HepG2 (cell line): ENCODE data around the gene SAP130. TPM values are rescaled to one million over a fixed set of nuclear protein-coding genes. Genes with fewer than 3 reads are reported as not detected.
A peak's percentile ranks its signal among the peaks of the same experiment; 100 is the strongest.

Experiments used
- BCL6 ChIP-seq: IDR thresholded peaks from 2 replicates; pipeline ENCODE4 v1.6.1; 2016; ENCODE audit warnings: missing genetic modification reagents, missing compliant biosample characterization
- BRCA1 ChIP-seq: sonication (generic); formaldehyde crosslinking; IDR thresholded peaks from 2 replicates; pipeline ENCODE4 v1.4.0; 2020; ENCODE audit warnings: missing genetic modification reagents
- CAMTA2 ChIP-seq: sonication (generic); formaldehyde crosslinking; IDR thresholded peaks from 2 replicates; pipeline ENCODE4 v1.4.0; 2020; ENCODE audit warnings: mild to moderate bottlenecking, missing genetic modification reagents, borderline replicate concordance
- HMG20A ChIP-seq: IDR thresholded peaks from 2 replicates; pipeline ENCODE4 v1.6.1; 2016; ENCODE audit warnings: borderline replicate concordance
- HNRNPLL ChIP-seq: fragments of 200-400 bp; formaldehyde crosslinking; IDR thresholded peaks from 2 replicates; pipeline ENCODE4 v1.6.1; 2017; ENCODE audit warnings: mild to moderate bottlenecking, low read depth, low read length; ENCODE audit not compliant: poor library complexity, severe bottlenecking
- NFYC ChIP-seq: IDR thresholded peaks from 2 replicates; pipeline ENCODE4 v1.6.1; 2016; ENCODE audit warnings: missing genetic modification reagents, missing compliant biosample characterization
- PRMT3 ChIP-seq: sonication (generic); formaldehyde crosslinking; IDR thresholded peaks from 2 replicates; pipeline ENCODE4 v1.8.1; 2022; ENCODE audit warnings: low read depth, mild to moderate bottlenecking, moderate library complexity, missing genetic modification reagents, borderline replicate concordance
- SMARCE1 ChIP-seq: fragments of 450-650 bp; IDR thresholded peaks from 2 replicates; pipeline ENCODE4 v1.6.1; 2017; ENCODE audit warnings: borderline replicate concordance
- SMC3 ChIP-seq: IDR thresholded peaks from 2 replicates; pipeline ENCODE4 v1.6.1; 2011; ENCODE audit warnings: low read length, improper control_type of control experiment
- SNRNP70 ChIP-seq: fragments of 200-400 bp; formaldehyde crosslinking; IDR thresholded peaks from 2 replicates; pipeline ENCODE4 v1.6.1; 2017; ENCODE audit warnings: mild to moderate bottlenecking, low read depth, low read length, moderate library complexity
- TAF1 ChIP-seq: sonication (generic); formaldehyde crosslinking; IDR thresholded peaks from 2 replicates; pipeline ENCODE4 v1.4.0; 2020; ENCODE audit warnings: missing genetic modification reagents
- TARDBP ChIP-seq: sonication (generic); formaldehyde crosslinking; IDR thresholded peaks from 2 replicates; pipeline ENCODE4 v1.8.0; 2022; ENCODE audit warnings: mild to moderate bottlenecking, missing genetic modification reagents
- YEATS2 ChIP-seq: sonication (generic); formaldehyde crosslinking; IDR thresholded peaks from 2 replicates; pipeline ENCODE4 v1.4.0; 2020; ENCODE audit warnings: missing genetic modification reagents, borderline replicate concordance
- ZBTB10 ChIP-seq: sonication (generic); formaldehyde crosslinking; IDR thresholded peaks from 2 replicates; pipeline ENCODE4 v1.4.0; 2020; ENCODE audit warnings: missing genetic modification reagents, borderline replicate concordance
- ZKSCAN8 ChIP-seq: IDR thresholded peaks from 2 replicates; pipeline ENCODE4 v1.6.1; 2016; ENCODE audit warnings: borderline replicate concordance, missing genetic modification reagents, missing compliant biosample characterization
- ZMYM3 ChIP-seq: sonication (generic); formaldehyde crosslinking; IDR thresholded peaks from 2 replicates; pipeline ENCODE4 v1.5.1; 2020; ENCODE audit warnings: mild to moderate bottlenecking, missing genetic modification reagents
- ZNF33A ChIP-seq: sonication (generic); formaldehyde crosslinking; IDR thresholded peaks from 2 replicates; pipeline ENCODE4 v1.5.1; 2020; ENCODE audit warnings: missing genetic modification reagents, mild to moderate bottlenecking, moderate library complexity, borderline replicate concordance
- ZNF670 ChIP-seq: sonication (generic); formaldehyde crosslinking; IDR thresholded peaks from 2 replicates; pipeline ENCODE4 v1.8.0; 2022; ENCODE audit warnings: mild to moderate bottlenecking, missing genetic modification reagents, borderline replicate concordance
- ZSCAN30 ChIP-seq: sonication (generic); formaldehyde crosslinking; IDR thresholded peaks from 2 replicates; pipeline ENCODE4 v1.5.0; 2020; ENCODE audit warnings: mild to moderate bottlenecking, missing genetic modification reagents
- ZZZ3 ChIP-seq: sonication (generic); formaldehyde crosslinking; IDR thresholded peaks from 2 replicates; pipeline ENCODE4 v1.4.0; 2020; ENCODE audit warnings: missing genetic modification reagents, mild to moderate bottlenecking, borderline replicate concordance
- polyA plus RNA-seq, 8 experiments: library from polyadenylated mRNA; depleted of rRNA in 3 of 8; stranded (reverse) in 7 of 8; unstranded in 1 of 8; fragments of >200 nt; fragmentation: Illumina TruSeq in 4 of 8; extraction: Trizol in 4 of 8; gene quantifications; 2 replicates each; pipeline versions ENCODE4 v1.2.1 to v1.2.3, GENCODE V29; 2011 to 2016; ENCODE audit warnings: low read depth in 4 of 8, missing spikeins in 1 of 8, mixed read lengths in 1 of 8; ENCODE audit not compliant: insufficient read depth in 1 of 8
- total RNA-seq, 5 experiments: library from RNA; depleted of rRNA; stranded (reverse); fragments of >200 nt; fragmentation: Illumina TruSeq; extraction: Trizol; gene quantifications; 2 replicates each; pipeline ENCODE4 v1.2.3, GENCODE V29; 2016; ENCODE audit warnings: low read depth in 1 of 5
- TF ChIP-seq, protein P1 (sequence below): sonication (generic); formaldehyde crosslinking; IDR thresholded peaks from 2 replicates; pipeline ENCODE4 v1.8.0; 2022; ENCODE audit warnings: missing genetic modification reagents, mild to moderate bottlenecking, moderate library complexity, borderline replicate concordance

SAP130 gene
- total and polyA plus RNA-seq, 2 of the 13 experiments (the other 11 are each of a cell fraction or from before 2014, with no cell fraction given), result 11.1 to 18.6 TPM

DNA sequence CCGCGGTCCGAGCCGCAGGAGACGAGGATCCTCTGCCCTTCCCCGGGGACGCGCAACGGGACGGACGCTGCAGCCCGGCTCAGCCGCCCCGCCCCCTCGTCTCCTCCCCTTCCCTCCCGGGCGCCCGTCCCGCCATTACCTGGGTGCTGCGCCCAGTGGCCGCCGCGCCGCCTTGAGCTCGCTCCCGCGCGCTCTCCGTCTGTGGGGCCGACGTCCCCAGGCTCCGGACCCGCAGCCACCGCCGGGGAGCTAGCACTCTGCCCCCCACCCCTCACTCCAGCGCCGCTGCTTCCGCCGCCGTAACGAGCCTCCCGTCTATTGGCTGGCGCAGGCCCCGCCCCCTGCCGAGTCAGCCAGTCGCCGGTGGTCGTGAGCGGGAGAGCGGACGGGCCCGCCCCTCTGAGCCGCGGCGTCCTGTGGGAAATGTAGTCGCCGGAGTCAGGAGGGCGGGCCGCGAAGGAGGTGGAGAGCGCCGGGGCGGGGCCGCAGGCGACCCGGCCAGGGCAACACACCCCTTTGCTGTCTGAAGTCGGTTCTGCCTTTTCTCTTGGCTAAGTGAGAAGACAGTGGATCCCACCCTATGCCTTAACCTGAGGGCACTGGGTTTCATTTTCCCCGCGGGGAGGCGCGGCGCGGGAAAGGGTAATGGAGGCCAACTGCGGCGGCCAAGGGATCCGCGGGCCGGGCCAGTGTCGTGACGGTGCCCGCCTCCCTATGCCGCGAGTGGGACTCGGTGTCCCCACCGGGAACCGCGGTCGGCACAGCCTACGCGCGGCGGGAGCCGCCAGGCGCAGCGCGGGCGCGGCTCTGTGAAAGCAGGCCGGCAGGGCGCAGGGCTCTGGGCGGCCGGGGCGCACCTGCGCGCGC lies at the start of gene SAP130 (continued):
- TF ChIP-seq ZNF670 (CRISPR knock-in tag) (0 out of 2 replicates have a peak, but pooled peaks have one; percentile 47), YEATS2 (CRISPR knock-in tag) (no peak; the same call in 1 of the 2 replicates), SMARCE1 (no peak), ZZZ3 (no peak; the same call in 1 of the 2 replicates), ZMYM3 (0 out of 2 replicates have a peak, but pooled peaks have one; percentile 23), HNRNPLL (peak; percentile 76), ZBTB10 (CRISPR knock-in tag) (0 out of 2 replicates have a peak, but pooled peaks have one; percentile 22), ZSCAN30 (CRISPR knock-in tag) (0 out of 2 replicates have a peak, but pooled peaks have one; percentile 70), ZKSCAN8 (CRISPR knock-in tag) (0 out of 2 replicates have a peak, but pooled peaks have one; percentile 58), ZNF33A (CRISPR knock-in tag) (no peak), BCL6 (peak; percentile 18; the same call in 1 of the 2 replicates), SMC3 (no peak), BRCA1 (CRISPR knock-in tag) (0 out of 2 replicates have a peak, but pooled peaks have one; percentile 48), TAF1 (CRISPR knock-in tag) (peak; percentile 78), HMG20A (CRISPR knock-in tag) (no peak), SNRNP70 (no peak), TARDBP (CRISPR knock-in tag) (no peak; the same call in 1 of the 2 replicates), PRMT3 (CRISPR knock-in tag) (no peak), CAMTA2 (CRISPR knock-in tag) (peak; percentile 15; the same call in 1 of the 2 replicates), NFYC (peak; percentile 98)
- TF ChIP-seq, protein P1, sequence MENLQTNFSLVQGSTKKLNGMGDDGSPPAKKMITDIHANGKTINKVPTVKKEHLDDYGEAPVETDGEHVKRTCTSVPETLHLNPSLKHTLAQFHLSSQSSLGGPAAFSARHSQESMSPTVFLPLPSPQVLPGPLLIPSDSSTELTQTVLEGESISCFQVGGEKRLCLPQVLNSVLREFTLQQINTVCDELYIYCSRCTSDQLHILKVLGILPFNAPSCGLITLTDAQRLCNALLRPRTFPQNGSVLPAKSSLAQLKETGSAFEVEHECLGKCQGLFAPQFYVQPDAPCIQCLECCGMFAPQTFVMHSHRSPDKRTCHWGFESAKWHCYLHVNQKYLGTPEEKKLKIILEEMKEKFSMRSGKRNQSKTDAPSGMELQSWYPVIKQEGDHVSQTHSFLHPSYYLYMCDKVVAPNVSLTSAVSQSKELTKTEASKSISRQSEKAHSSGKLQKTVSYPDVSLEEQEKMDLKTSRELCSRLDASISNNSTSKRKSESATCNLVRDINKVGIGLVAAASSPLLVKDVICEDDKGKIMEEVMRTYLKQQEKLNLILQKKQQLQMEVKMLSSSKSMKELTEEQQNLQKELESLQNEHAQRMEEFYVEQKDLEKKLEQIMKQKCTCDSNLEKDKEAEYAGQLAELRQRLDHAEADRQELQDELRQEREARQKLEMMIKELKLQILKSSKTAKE (CRISPR knock-in tag), result no peak; the same call in 1 of the 2 replicates
